ENCODE results near the gene ZNF536.
"Not testable (repeated sequence)": the region's sequence is repeated elsewhere in the genome, so short reads cannot be mapped to it uniquely, and the experiment has no call there.

ZNF536 gene

GRCh38 chr19:30339624-30340525 lies 32.3 kb upstream of the ZNF536 start:
- in situ Hi-C loops (cut with HindIII; ENCODE audit: low pct_ligation_motif_present, low pct_unique_long_range_greater_than_20kb, low sequenced_read_pairs), result no loop called here
- no peak for DNase-seq

- DNase-seq, result no peak
- in situ Hi-C loops (cut with HindIII; ENCODE audit: low pct_ligation_motif_present, low pct_unique_long_range_greater_than_20kb, low sequenced_read_pairs), result no loop called here
These were observed 31.2 kb upstream of the ZNF536 start for GRCh38 chr19:30340771-30341561.

DNA sequence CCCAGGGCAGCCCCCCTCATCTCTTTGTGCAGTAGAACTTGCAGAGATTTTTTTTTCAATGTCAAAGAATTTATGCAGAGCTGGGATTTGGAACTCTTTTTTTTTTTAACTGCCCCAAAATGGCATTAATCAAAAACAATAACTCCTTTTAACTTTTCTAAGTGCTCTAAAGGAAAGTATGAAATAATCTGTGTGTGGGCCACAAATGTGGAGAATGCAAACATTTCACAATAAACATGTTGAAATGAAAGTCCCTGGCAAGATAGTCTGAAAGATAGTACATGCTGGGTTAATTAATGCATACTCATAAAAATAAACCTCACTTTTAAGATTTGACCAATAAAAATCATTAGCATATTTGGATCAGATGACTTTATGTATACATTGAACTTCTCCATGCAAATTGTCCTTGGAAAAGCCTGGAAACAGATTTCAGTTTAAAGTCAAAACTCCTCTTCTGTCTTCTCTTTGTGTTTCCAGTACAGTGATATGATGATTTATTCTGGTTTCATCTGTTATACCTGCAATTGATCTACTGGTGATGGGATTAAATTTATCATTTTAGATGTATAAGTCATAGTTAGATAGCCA lies 30.5 kb upstream of the ZNF536 start:
- DNase-seq, result no peak
- in situ Hi-C loops (cut with HindIII; ENCODE audit: low pct_ligation_motif_present, low pct_unique_long_range_greater_than_20kb, low sequenced_read_pairs), result no loop called here

DNA sequence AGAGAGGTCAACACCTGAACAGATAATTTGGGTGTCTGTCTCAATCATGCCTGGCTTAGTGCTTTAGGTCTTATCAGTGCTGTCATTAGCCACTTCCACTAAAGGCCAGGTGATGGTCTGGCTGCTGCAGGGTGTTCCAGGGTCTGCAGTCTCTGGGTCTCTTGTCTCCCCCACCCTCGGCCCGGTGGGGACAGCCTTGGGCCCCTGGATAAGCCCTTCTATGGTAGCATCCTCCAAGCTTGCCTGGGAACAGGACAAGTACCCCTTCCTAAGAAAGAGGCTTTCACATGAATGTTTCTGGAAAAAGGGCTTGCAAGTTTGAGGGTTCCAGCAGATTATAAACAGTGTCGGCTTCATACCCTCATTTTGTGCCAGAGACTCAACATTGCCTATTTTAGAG lies 29.3 kb upstream of the ZNF536 start:
- DNase-seq, result no peak
- in situ Hi-C loops (cut with HindIII; ENCODE audit: low pct_ligation_motif_present, low pct_unique_long_range_greater_than_20kb, low sequenced_read_pairs), result no loop called here

DNA sequence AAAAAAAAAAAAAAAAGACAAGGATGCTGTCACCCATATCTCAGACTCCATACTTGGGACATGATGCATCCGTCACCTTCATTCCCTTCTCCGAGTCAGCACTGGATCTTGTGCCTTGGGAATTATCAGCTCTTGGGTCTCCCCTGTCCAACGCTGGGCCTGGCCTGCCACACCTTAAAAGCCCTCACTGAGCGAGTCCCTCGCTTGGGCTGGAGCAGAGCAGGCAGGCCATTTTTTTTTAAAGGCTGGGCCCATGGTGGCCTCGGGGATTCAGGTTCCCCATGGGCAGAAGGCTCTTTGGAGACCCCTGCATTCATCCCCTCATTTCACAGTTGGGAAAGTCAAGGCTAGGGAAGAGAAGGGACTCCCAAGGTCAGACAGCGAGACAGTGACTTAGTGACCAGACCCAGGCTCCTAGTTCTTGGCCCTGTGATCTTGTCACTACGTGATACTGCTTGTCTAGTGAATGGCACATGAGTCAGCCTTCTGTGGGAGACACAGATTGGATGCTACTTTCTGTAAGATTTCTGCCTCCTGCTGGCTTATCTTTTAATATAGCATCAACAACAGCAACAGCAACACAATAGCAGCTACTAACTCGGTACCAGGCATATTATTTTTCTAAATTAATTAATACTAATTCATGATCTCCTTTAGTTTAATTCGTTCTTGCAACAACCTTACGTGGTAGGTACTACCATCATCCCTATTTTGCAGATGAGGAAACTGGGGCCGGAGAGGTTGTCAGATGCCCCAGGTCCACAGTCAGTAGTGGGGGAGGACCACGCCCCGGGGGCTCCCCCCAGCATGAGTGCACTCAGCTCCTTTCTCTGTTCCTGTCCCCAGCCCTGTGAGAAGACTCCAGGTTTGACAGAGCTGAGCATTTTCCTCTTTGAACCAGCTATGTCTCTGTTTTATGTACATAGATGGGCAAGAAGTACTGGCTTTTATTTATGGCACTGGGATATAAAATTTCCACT lies 27.4 kb upstream of the ZNF536 start:
- DNase-seq, result no peak
- in situ Hi-C loops (cut with HindIII; ENCODE audit: low pct_ligation_motif_present, low pct_unique_long_range_greater_than_20kb, low sequenced_read_pairs), result no loop called here

GRCh38 chr19:30345686-30346085 lies 26.5 kb upstream of the ZNF536 start:
- in situ Hi-C loops (cut with HindIII; ENCODE audit: low pct_ligation_motif_present, low pct_unique_long_range_greater_than_20kb, low sequenced_read_pairs), result no loop called here

GRCh38 chr19:30346468-30346867 lies 25.7 kb upstream of the ZNF536 start:
- DNase-seq; in situ Hi-C loops (cut with HindIII; ENCODE audit: low pct_ligation_motif_present, low pct_unique_long_range_greater_than_20kb, low sequenced_read_pairs): not testable (repeated sequence)

More at GRCh38 chr19:30345686-30346085, 26.5 kb upstream of the ZNF536 start:
- no peak for DNase-seq

- DNase-seq, result no peak
- in situ Hi-C loops (cut with HindIII; ENCODE audit: low pct_ligation_motif_present, low pct_unique_long_range_greater_than_20kb, low sequenced_read_pairs), result no loop called here
These were observed 23.0 kb upstream of the ZNF536 start for GRCh38 chr19:30349131-30349730.

GRCh38 chr19:30350692-30351663 lies 21.2 kb upstream of the ZNF536 start:
- DNase-seq, result no peak
- in situ Hi-C loops (cut with HindIII; ENCODE audit: low pct_ligation_motif_present, low pct_unique_long_range_greater_than_20kb, low sequenced_read_pairs), result no loop called here

GRCh38 chr19:30351774-30352173 lies 20.4 kb upstream of the ZNF536 start:
- no peak for DNase-seq
- in situ Hi-C loops (cut with HindIII; ENCODE audit: low pct_ligation_motif_present, low pct_unique_long_range_greater_than_20kb, low sequenced_read_pairs), result no loop called here

- no peak for DNase-seq
- in situ Hi-C loops (cut with HindIII; ENCODE audit: low pct_ligation_motif_present, low pct_unique_long_range_greater_than_20kb, low sequenced_read_pairs), result no loop called here
These were observed 18.7 kb upstream of the ZNF536 start for GRCh38 chr19:30353394-30353945.

DNA sequence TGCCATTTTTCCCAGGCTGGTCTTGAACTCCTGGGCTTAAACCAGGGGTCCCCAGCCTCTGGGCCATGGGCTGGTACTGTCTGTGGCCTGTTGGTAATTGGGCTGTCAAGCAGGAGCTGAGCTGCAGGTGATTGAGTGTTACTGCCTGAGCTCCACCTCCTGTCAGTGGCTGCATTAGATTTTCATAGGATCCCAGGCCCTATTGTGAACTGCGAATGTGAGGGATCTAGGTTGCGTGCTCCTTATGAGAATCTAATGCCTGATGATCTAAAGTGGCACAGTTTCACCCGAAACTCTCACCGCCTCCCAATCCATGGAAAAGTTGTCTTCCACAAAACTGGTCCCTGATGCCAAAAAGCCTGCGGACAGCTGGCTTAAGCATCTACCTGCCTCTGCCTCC lies 16.6 kb upstream of the ZNF536 start:
- in situ Hi-C loops (cut with HindIII; ENCODE audit: low pct_ligation_motif_present, low pct_unique_long_range_greater_than_20kb, low sequenced_read_pairs), result no loop called here
- DNase-seq, result no peak

DNA sequence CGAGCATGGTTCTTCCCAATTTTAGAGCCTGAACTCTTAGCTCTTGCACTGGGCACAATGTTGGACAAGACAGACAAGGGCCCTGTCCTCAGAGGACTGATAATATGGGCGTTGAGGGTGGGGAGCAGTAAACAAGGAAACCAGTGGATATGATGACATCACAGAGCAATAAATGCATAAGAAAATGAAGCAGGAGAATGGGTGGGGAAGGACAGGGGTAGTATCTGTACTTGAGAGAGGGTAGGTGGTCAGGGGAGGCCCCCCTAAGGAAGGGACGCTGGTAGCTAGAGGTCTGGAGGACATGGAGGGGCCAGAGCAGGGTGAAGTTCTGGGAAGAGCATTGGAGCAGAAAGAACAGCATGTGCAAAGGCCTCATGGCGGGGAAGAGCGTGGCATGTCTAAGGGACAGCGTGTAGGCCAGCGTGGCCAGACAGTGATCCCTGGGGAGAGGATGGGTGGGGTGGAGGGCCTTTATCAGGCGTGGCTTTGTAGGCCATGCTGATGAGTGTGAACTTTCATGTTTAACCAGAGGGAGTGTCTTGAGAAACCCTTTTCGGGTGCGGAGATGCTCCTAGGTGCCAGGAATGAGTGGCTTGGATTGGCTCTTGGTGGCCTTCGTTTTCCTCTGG lies 15.1 kb upstream of the ZNF536 start:
- in situ Hi-C loops (cut with HindIII; ENCODE audit: low pct_ligation_motif_present, low pct_unique_long_range_greater_than_20kb, low sequenced_read_pairs), result no loop called here
- DNase-seq, result no peak

DNA sequence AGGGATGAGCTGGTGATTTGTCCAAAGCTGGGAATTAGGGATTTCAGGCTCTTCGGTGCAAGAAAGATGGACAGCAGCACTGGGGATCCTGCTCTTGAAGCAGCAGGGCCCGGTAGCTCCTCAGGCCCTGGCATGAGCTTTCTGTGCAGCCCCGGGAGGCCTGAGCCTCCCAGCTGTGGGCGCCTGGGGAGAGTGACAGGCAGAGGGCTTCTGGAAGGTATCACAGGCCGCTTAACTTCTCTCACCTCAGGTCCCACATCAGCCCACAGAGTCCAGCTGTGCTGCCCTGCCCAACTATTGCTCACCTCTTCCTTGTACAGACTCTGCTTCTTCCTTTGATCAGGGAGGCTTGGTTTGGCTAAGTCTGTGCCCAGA lies 14.6 kb upstream of the ZNF536 start:
- in situ Hi-C loops (cut with HindIII; ENCODE audit: low pct_ligation_motif_present, low pct_unique_long_range_greater_than_20kb, low sequenced_read_pairs), result no loop called here
- DNase-seq, result no peak

GRCh38 chr19:30358319-30358718 lies 13.9 kb upstream of the ZNF536 start:
- in situ Hi-C loops (cut with HindIII; ENCODE audit: low pct_ligation_motif_present, low pct_unique_long_range_greater_than_20kb, low sequenced_read_pairs), result no loop called here
- no peak for DNase-seq
